ENCODE results near the gene EID2B.

DNA sequence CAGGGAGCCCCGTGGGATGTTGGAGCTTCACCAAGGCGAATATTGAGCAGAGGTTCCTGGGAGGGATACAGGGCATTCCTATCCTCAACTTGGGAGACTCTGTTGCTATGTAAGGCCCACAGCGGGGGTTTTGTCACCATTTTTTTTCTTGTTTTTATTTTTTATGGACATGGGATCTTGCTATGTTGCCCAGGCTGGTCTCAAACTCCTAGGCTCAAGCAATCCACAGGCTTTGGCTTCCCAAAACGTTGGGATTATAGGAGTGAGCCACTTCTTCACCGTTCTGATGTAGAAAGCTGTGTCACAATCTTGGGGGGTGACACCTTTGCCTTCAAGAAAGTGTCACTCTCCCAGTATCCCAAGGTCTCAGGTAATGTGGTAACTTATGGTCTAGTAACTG lies 31.3 kb downstream of the EID2B start:
- TF ChIP-seq EP300 (IDR thresholded peaks at IDR 0.05; ENCODE audit: borderline replicate concordance in 1 of 2, low read depth in 2 of 2, low read length in 2 of 2) (no peak), SIN3A (conservative IDR thresholded peaks at IDR 0.05 in 1 of 2, IDR thresholded peaks at IDR 0.05 in 1 of 2; ENCODE audit: low read depth in 1 of 2, low read length in 2 of 2) (no peak), ZNF274 (IDR thresholded peaks at IDR 0.05; ENCODE audit: borderline replicate concordance, extremely low read depth, low read length) (no peak)
- TF ChIP-seq, protein P1, sequence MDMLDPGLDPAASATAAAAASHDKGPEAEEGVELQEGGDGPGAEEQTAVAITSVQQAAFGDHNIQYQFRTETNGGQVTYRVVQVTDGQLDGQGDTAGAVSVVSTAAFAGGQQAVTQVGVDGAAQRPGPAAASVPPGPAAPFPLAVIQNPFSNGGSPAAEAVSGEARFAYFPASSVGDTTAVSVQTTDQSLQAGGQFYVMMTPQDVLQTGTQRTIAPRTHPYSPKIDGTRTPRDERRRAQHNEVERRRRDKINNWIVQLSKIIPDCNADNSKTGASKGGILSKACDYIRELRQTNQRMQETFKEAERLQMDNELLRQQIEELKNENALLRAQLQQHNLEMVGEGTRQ (IDR thresholded peaks at IDR 0.05; ENCODE audit: low read length): no peak
- TF ChIP-seq, protein P2, sequence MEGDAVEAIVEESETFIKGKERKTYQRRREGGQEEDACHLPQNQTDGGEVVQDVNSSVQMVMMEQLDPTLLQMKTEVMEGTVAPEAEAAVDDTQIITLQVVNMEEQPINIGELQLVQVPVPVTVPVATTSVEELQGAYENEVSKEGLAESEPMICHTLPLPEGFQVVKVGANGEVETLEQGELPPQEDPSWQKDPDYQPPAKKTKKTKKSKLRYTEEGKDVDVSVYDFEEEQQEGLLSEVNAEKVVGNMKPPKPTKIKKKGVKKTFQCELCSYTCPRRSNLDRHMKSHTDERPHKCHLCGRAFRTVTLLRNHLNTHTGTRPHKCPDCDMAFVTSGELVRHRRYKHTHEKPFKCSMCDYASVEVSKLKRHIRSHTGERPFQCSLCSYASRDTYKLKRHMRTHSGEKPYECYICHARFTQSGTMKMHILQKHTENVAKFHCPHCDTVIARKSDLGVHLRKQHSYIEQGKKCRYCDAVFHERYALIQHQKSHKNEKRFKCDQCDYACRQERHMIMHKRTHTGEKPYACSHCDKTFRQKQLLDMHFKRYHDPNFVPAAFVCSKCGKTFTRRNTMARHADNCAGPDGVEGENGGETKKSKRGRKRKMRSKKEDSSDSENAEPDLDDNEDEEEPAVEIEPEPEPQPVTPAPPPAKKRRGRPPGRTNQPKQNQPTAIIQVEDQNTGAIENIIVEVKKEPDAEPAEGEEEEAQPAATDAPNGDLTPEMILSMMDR (IDR thresholded peaks at IDR 0.05; ENCODE audit: control extremely low read depth in 1 of 3, insufficient read depth in 1 of 3, low read depth in 1 of 3, low read length in 3 of 3): no peak
